PC-9 (cell line): ENCODE results near the gene PPP1R9B.

Experiments used
- CTCF ChIP-seq: fragments of 200-600 bp; sonication (generic); conservative IDR thresholded peaks from 2 replicates; pipeline ENCODE4 v1.6.1; 2017; ENCODE audit warnings: mixed run types, antibody characterized with exemption, mild to moderate bottlenecking, moderate library complexity
- EZH2 ChIP-seq: fragments of 200-600 bp; sonication (generic); IDR thresholded peaks from 2 replicates; pipeline ENCODE4 v1.8.0; 2017; ENCODE audit warnings: antibody characterized with exemption, low read depth

GRCh38 chr17:50176559-50177357 is 26.3 kb upstream of the PPP1R9B start:
- TF ChIP-seq CTCF (no peak), EZH2 (no peak)
